GM12864 (cell line): ENCODE data around the gene NEIL3.
A peak's percentile ranks its signal among the peaks of the same experiment; 100 is the strongest.

Experiments used
- DNase-seq: peaks from one replicate; pipeline ENCODE4 v3.0.0-alpha.2; 2011; ENCODE audit warnings: low read depth
- H3K4me3 ChIP-seq: 2 replicates; pipeline ENCODE4 v1.5.1; 2011; ENCODE audit warnings: mild to moderate bottlenecking, low read depth, low read length, control low read depth
- CTCF ChIP-seq: IDR thresholded peaks from 2 replicates; pipeline ENCODE4 v1.5.1; 2011; ENCODE audit warnings: low read depth, mild to moderate bottlenecking, moderate library complexity, low read length, control low read depth, inconsistent platforms; ENCODE audit errors: missing control alignments

NEIL3 gene

GRCh38 chr4:177323416-177323815 lies 13.7 kb downstream of the NEIL3 start:
- no peak overlapping the region for H3K4me3 ChIP-seq
- TF ChIP-seq CTCF = no peak
- no peak for DNase-seq

GRCh38 chr4:177332119-177332518 lies 22.4 kb downstream of the NEIL3 start:
- DNase-seq = no peak
- H3K4me3 ChIP-seq = no peak overlapping the region
- TF ChIP-seq CTCF = no peak

DNA sequence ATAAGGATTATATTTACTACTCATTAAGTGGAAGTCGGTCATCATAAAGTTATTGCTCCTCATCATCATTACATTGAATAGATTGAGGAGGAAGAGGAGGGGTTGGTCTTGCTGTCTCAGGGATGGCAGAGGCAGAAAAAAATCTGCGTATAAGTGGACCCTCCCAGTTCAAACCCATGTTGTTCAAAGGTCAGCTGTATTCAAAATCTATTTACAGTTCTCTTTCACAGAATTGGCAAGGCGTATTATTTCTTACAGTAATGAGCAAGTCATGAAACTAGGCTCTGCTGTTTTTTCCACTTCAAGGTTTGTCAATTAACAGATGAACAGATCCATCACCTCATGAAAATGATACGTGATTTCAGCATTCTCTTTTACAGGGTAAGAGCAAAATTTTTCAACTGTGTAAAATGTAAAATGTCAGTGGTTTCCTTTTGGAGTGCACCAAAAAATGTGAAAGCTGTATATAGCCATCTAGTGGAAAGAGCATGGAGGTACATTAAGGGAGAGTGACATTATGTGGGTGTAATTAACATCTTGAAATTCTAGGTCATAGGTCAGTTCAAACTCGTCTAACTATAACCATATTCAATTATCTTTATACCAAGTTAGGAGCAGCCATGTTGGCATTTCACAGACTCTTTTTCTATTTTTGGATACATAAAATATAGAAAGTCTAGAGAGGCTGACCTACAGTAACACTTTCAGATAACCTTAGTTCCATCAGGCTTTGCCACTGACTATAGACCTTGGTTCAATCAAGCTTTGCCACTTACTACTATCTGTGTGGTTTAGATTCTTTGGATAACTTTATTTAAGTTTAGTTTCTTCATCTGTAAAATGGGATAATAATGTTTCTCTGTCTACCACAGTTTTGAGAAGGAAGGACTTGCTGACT lies 30.1 kb downstream of the NEIL3 start:
- no peak for DNase-seq
- peak; percentile 49 for TF ChIP-seq CTCF

DNA sequence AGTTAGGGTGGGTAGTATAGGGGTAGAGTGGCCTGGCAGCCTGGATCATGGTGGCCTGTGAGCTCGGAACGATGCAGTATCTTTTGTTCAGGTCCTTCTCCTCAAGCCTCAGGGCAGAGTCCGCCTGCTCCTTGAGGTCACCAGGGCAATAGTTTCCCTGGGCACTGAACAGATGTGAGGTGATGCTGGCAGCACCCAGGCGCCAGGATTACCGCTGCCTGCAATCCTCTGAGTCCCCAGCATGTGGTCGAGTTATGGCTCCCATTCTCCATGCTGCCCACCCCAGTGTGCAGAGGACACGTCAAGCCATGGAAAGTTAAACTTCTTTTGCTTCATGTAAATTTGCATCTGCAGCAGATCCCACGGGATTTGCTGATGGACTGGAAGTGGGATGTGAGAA lies 38.7 kb downstream of the NEIL3 start:
- no peak overlapping the region for H3K4me3 ChIP-seq
- DNase-seq = no peak
- TF ChIP-seq CTCF = no peak

More for the DNA sequence above, 30.1 kb downstream of the NEIL3 start:
- H3K4me3 ChIP-seq = no peak overlapping the region

DNA sequence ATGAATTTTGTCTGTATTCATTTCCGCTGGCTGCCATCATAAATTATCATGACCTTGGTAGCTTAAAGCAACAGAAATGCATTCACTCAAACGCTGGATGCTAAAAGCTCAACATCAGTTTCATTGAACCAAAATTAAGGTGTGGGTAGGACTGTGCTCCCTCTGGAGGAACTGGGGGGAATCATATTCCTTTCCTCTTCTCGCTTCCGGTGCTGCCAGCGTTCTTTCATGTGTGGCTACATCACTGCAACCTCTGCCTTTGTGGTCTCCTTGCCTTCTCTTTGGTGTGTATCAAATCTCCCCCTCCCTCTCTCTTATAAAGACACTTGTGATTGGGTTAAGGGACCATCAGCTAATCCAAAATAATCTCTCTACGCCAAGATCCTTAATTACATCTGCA lies 39.5 kb downstream of the NEIL3 start:
- no peak overlapping the region for H3K4me3 ChIP-seq
- no peak for DNase-seq
- peak; percentile 6 for TF ChIP-seq CTCF

DNA sequence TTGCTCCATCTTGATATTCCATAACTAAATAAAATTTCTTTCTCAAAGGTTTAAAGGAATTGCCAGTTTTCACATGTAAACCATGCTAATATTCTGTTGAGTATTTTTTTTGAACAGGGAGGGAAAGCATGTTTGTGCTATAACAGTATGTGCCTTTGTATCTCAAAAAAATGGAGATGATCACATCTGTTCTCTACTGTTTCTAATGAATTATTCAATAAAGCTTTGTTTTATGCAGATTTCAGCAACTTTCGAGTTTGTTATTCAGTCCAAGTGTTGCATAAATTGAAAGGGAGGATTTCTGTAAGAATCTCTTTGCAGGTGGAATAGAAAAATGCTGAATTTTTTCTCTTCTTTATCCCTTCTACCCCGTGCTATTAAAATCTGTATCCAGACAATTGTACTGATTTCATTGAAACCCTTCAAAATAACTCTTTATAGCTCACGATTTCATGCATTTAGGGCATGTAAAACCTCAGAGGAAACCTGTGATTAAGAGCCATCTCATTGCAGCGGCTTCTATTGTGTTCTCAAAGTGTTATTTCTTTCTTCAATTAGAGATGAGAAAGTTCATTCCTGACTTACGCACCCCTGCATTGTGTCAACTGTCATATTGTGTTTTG lies 42.1 kb downstream of the NEIL3 start:
- H3K4me3 ChIP-seq = no peak overlapping the region
- no peak for TF ChIP-seq CTCF
- no peak for DNase-seq
